ENCODE measurements around the gene RFLNA. TPM values are rescaled to one million over a fixed set of nuclear protein-coding genes. Genes with fewer than 3 reads are reported as not detected.
A peak's percentile ranks its signal among the peaks of the same experiment; 100 is the strongest.

RFLNA gene
- total and polyA plus RNA-seq, 2 of the 13 experiments (the other 11 are each of a cell fraction or from before 2014, with no cell fraction given), result not detected

GRCh38 chr12:124352839-124353238, 57.9 kb downstream of the RFLNA start (continued):
- TF ChIP-seq THAP7 (CRISPR knock-in tag; IDR thresholded peaks at IDR 0.05) (peak; percentile 47; the same call in 1 of the 2 replicates), ZBTB20 (CRISPR knock-in tag; IDR thresholded peaks at IDR 0.05; ENCODE audit: borderline replicate concordance, low read depth) (0 out of 2 replicates have a peak, but pooled peaks have one; percentile 51), PTBP1 (IDR thresholded peaks at IDR 0.05; ENCODE audit: low read depth, low read length, poor library complexity, severe bottlenecking) (no peak), ZNF792 (CRISPR knock-in tag; IDR thresholded peaks at IDR 0.05) (no peak), THRA (CRISPR knock-in tag; IDR thresholded peaks at IDR 0.05; ENCODE audit: borderline replicate concordance) (peak; percentile 82; the same call in 1 of the 2 replicates), ZBTB46 (CRISPR knock-in tag; IDR thresholded peaks at IDR 0.05; ENCODE audit: borderline replicate concordance) (0 out of 2 replicates have a peak, but pooled peaks have one; percentile 41), FOXM1 (CRISPR knock-in tag; IDR thresholded peaks at IDR 0.05) (no peak), SMARCE1 (IDR thresholded peaks at IDR 0.05; ENCODE audit: borderline replicate concordance) (no peak), FOXA1 (IDR thresholded peaks at IDR 0.05) (no peak), FOXA1 (CRISPR knock-in tag; IDR thresholded peaks at IDR 0.05) (peak; percentile 29; the same call in 1 of the 2 replicates), GABPA (IDR thresholded peaks at IDR 0.05; ENCODE audit: low read depth, low read length) (no peak), GABPA (CRISPR knock-in tag; IDR thresholded peaks at IDR 0.05; ENCODE audit: low read depth) (peak; percentile 45; the same call in 1 of the 2 replicates), MBNL3 (CRISPR knock-in tag; conservative IDR thresholded peaks at IDR 0.05) (no peak), MEIS2 (CRISPR knock-in tag; IDR thresholded peaks at IDR 0.05) (peak; percentile 39; the same call in 1 of the 2 replicates), KLF16 (CRISPR knock-in tag; IDR thresholded peaks at IDR 0.05) (no peak), HIVEP1 (CRISPR knock-in tag; IDR thresholded peaks at IDR 0.05) (peak; percentile 67), TFDP1 (CRISPR knock-in tag; IDR thresholded peaks at IDR 0.05; ENCODE audit: borderline replicate concordance) (peak; percentile 42; the same call in 1 of the 2 replicates), NR2F2 (IDR thresholded peaks at IDR 0.05; ENCODE audit: borderline replicate concordance, low read depth) (peak; percentile 92), HOXA7 (CRISPR knock-in tag; IDR thresholded peaks at IDR 0.05) (no peak), SNAPC4 (CRISPR knock-in tag; IDR thresholded peaks at IDR 0.05) (no peak)
